ENCODE results near the gene STAG2. TPM values are rescaled to one million over a fixed set of nuclear protein-coding genes. Genes with fewer than 3 reads are reported as not detected.
"Not testable (repeated sequence)": the region's sequence is repeated elsewhere in the genome, so short reads cannot be mapped to it uniquely, and the experiment has no call there.

STAG2 gene
- total RNA-seq, 1 donor from 2014 or later: 29.3 TPM

DNA sequence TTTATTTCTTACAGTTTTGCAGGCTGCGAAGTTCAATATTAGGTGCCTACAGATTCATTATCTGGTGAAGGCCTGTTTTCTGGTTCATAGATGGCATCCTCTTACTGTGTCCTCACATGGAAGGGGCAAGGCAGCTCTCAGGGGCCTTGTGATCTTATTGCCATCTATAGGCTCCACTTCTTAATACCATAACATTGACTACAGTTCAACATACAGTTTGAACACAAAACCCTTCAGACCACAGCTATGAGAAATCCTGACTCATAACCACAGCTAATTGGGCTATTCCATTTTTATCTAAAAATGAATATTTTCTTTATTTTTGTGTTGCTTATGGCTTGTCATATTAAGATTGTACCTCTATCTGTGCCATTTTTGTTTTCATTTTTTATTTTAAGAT is 72.3 kb downstream of the STAG2 start:
- TF ChIP-seq CTCF (IDR thresholded peaks at IDR 0.05; ENCODE audit: borderline replicate concordance): no peak
- DNase-seq: no peak
- H3K27me3 ChIP-seq (ENCODE audit: low read depth): no peaks in the 10 kb centered on the region
- H3K4me1 ChIP-seq: peaks cover 10% of the 10 kb centered on the region
- H3K27ac ChIP-seq (replicated peaks): no peak overlapping the region
- peaks cover 12% of the 10 kb centered on the region for H3K36me3 ChIP-seq
- H3K9me3 ChIP-seq (replicated peaks): no peaks in the 10 kb centered on the region
- intact Hi-C loops (cut with micrococcal nuclease): no loop called here
- no peak overlapping the region for H3K4me3 ChIP-seq

- peaks cover 3% of the 10 kb centered on the region for H3K4me1 ChIP-seq
- peaks cover 12% of the 10 kb centered on the region for H3K36me3 ChIP-seq
- no peak for TF ChIP-seq CTCF (IDR thresholded peaks at IDR 0.05; ENCODE audit: borderline replicate concordance)
- H3K9me3 ChIP-seq (replicated peaks): no peaks in the 10 kb centered on the region
- no peak overlapping the region for H3K27ac ChIP-seq (replicated peaks)
- intact Hi-C loops (cut with micrococcal nuclease): no loop called here
- no peak for DNase-seq
- H3K27me3 ChIP-seq (ENCODE audit: low read depth): no peaks in the 10 kb centered on the region
- H3K4me3 ChIP-seq: no peak overlapping the region
These were observed 74.2 kb downstream of the STAG2 start for GRCh38 chrX:124035657-124036056.

- Histone ChIP-seq H3K4me1 (no peaks in the 10 kb centered on the region), H3K27ac (replicated peaks) (no peak overlapping the region), H3K4me3 (no peak overlapping the region), H3K9me3 (replicated peaks) (no peaks in the 10 kb centered on the region), H3K27me3 (ENCODE audit: low read depth) (no peaks in the 10 kb centered on the region), H3K36me3 (peaks cover 16% of the 10 kb centered on the region)
- TF ChIP-seq CTCF (IDR thresholded peaks at IDR 0.05; ENCODE audit: borderline replicate concordance): no peak
- intact Hi-C loops (cut with micrococcal nuclease): no loop called here
- DNase-seq: no peak
These were observed 80.5 kb downstream of the STAG2 start for GRCh38 chrX:124042042-124042441.

GRCh38 chrX:124045109-124045508 is 83.6 kb downstream of the STAG2 start:
- Histone ChIP-seq H3K36me3 (peaks cover 18% of the 10 kb centered on the region), H3K4me3 (no peak overlapping the region), H3K4me1 (no peaks in the 10 kb centered on the region), H3K27ac (replicated peaks) (no peak overlapping the region), H3K9me3 (replicated peaks) (no peaks in the 10 kb centered on the region), H3K27me3 (ENCODE audit: low read depth) (no peaks in the 10 kb centered on the region)
- no peak for TF ChIP-seq CTCF (IDR thresholded peaks at IDR 0.05; ENCODE audit: borderline replicate concordance)
- intact Hi-C loops (cut with micrococcal nuclease): no loop called here
- no peak for DNase-seq

DNA sequence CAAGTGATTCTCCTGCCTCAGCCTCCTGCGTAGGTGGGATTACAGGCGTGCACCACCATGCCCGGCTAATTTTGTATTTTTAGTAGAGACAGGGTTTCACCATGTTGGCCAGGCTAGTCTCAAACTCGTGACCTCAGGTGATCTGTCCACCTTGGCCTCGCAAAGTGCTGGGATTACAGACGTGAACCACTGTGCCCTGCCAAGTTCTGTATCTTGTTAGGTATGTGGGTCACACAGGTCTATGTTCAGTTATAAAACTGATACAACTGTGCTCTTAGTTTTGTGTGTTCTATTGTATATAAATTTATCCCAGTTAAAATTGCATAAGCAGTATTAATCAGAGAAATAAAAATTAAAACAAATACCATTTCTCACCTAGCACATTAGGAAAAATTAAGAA is 122.9 kb downstream of the STAG2 start:
- intact Hi-C loops (cut with micrococcal nuclease); DNase-seq: not testable (repeated sequence)

DNA sequence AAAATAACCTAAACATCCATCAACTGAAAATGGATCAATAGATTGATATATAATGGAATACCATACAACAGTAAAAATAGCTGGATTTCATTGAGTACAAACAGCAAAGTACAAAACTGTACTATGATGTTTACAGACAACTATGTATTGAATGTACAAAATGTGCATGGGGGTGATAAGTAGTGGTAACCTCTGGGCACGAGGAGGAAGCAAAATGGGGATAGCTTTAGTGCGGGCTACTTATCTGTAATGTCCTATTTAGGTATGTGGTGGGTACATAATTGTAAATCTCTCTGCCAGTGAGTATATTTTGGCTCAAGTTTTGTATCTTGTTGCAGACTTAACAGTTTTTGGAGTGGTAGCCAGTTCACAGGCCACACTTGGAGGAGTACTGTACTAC is 123.6 kb downstream of the STAG2 start:
- intact Hi-C loops (cut with micrococcal nuclease): no loop called here
- DNase-seq: no peak
- H3K4me1 ChIP-seq: no peaks in the 10 kb centered on the region
- H3K36me3 ChIP-seq: peaks cover 33% of the 10 kb centered on the region
- no peaks in the 10 kb centered on the region for H3K27me3 ChIP-seq (ENCODE audit: low read depth)
- H3K4me3 ChIP-seq: no peak overlapping the region
- H3K9me3 ChIP-seq (replicated peaks): no peaks in the 10 kb centered on the region
- peak overlapping the region; percentile 30 for H3K27ac ChIP-seq (replicated peaks)
- no peak for TF ChIP-seq CTCF (IDR thresholded peaks at IDR 0.05; ENCODE audit: borderline replicate concordance)

More for the DNA sequence above, 122.9 kb downstream of the STAG2 start:
- H3K4me1 ChIP-seq; H3K4me3 ChIP-seq; H3K9me3 ChIP-seq (replicated peaks); H3K27me3 ChIP-seq (ENCODE audit: low read depth): not testable (repeated sequence)
- Histone ChIP-seq H3K36me3 (peaks cover 36% of the 10 kb centered on the region), H3K27ac (replicated peaks) (peak overlapping the region; percentile 30)
